H4 (cell line): ENCODE measurements around the gene BBS10. TPM values are rescaled to one million over a fixed set of nuclear protein-coding genes. Genes with fewer than 3 reads are reported as not detected.
"Not testable (repeated sequence)": the region's sequence is repeated elsewhere in the genome, so short reads cannot be mapped to it uniquely, and the experiment has no call there.

Source experiments
- DNase-seq: peaks from one replicate; pipeline ENCODE4 v3.0.0-alpha.2; 2015; ENCODE audit warnings: low spot score
- total RNA-seq: library from RNA; depleted of rRNA; stranded (reverse); fragments of >200 nt; shearing (Covaris generic); gene quantifications from 2 replicates; pipeline ENCODE4 v1.2.3, GENCODE V29; 2014; rRNA removed

Gene BBS10
- total RNA-seq, 1 experiment from 2014 or later = 9.7 TPM

GRCh38 chr12:76329606-76330005 lies 18.6 kb downstream of the BBS10 start:
- DNase-seq = no peak

DNA sequence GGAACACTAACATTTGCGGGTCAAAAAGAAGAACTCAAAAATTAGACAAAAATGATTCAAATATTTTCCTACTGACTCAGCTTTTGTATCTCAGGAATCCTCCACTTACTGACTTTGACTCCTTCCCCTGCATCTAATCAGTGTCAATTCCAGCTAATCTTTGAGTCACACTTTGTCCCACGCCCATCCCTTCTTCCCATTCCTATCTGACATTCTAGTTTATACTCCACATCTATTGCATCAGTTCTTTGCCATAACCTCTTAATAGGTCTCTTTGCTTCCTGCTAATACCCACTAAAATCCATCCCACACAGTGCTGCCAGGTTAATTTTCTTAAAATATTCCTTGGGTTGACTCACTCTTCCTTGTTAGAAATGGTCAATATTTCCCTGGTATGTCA lies 19.1 kb downstream of the BBS10 start:
- no peak for DNase-seq

DNA sequence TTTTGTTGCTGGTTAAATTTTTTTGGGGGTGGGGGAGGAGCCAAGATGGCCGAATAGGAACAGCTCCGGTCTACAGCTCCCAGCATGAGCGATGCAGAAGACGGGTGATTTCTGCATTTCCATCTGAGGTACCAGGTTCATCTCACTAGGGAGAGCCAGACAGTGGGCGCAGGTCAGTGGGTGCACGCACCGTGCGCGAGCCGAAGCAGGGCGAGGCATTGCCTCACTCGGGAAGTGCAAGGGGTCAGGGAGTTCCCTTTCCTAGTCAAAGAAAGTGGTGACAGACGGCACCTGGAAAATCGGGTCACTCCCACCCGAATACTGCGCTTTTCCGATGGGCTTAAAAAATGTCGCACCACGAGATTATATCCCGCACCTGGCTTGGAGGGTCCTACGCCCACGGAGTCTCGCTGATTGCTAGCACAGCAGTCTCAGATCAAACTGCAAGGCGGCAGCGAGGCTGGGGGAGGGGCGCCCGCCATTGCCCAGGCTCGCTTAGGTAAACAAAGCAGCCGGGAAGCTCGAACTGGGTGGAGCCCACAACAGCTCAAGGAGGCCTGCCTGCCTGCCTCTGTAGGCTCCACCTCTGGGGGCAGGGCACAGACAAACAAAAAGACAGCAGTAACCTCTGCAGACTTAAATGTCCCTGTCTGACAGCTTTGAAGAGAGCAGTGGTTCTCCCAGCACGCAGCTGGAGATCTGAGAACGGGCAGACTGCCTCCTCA lies 28.5 kb downstream of the BBS10 start:
- not testable (repeated sequence) for DNase-seq

DNA sequence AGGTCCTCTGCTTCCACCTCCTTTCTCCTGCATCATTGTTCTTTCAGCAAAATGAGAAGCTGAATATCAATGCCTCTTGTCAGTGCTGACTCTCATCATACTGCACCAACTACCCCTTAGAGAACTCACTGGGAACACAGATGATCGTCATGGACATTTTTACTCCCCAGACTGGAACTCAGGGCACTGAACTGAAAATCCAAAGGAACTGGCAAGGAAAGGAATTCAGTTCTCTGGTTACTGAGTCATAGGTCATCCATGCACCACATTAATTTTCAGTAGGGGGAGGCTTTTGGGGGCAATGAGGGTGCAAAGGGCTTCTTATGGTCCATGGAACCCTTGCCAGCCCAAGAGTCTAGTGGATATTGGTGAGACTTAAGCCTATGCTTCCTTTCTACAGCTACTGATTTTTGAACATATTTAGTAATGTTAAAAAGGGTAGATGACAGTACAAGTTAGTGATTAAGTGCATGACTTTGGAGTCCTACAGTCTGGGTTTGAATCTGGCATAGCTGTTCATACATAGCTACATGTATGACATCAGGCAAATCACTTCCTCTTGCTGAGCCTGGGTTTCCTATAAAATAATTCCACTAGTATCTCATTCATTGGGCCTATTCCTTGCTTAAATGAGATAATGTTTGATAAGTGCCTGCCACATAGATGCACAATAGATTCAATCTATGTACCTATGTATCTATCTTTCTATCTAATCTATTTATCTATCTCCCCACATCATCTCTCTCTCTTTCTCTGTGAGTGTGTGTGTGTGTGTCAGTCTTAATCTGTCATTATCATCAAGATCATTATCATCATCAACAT lies 29.2 kb downstream of the BBS10 start:
- no peak for DNase-seq

DNA sequence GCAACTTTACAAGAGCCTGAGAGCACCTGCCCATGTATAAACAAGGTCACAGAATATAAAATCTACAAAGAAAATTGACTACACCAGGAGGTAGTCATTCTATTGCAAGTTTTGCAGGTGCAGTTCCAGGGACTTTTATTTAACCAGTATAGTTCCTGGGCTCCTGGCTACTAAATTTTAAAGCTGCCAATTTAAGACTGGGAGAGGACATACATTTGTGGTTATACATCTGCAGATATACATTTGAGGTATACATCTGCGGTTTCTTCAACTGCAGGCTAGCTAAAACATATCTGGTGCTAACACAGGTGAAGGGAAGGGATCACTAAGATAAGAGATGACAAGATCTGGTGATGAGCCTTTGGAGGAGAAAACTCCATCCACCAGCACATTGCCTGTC lies 30.2 kb downstream of the BBS10 start:
- DNase-seq = no peak

DNA sequence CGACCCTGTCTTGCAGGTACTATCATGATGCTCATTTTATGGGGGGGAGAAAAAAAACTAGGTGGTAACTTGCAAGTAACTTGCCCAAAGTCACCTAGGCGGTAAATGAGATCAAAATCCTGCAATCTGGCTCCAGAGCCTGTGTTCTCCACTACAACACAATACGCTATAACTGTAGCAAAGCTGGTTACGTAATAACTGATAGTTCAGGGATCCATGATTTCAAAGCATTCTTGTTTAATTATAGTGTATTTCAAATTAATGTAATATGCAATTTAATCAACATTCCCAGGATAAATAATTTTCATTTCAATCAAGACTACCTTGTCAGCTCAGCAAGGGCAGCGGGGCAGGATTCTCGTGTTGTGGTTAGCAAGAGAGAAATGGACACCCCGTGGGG lies 31.7 kb downstream of the BBS10 start:
- no peak for DNase-seq

GRCh38 chr12:76313299-76313698 lies 34.9 kb downstream of the BBS10 start:
- DNase-seq = no peak

GRCh38 chr12:76312315-76312714 lies 35.9 kb downstream of the BBS10 start:
- DNase-seq = no peak

- no peak for DNase-seq
These were observed 36.4 kb downstream of the BBS10 start for GRCh38 chr12:76311796-76312195.

GRCh38 chr12:76310110-76310509 lies 38.1 kb downstream of the BBS10 start:
- no peak for DNase-seq

- no peak for DNase-seq
These were observed 39.3 kb downstream of the BBS10 start for GRCh38 chr12:76308866-76309265.

GRCh38 chr12:76307083-76307482 lies 41.1 kb downstream of the BBS10 start:
- no peak for DNase-seq

GRCh38 chr12:76303989-76304460 lies 44.2 kb downstream of the BBS10 start:
- no peak for DNase-seq

- DNase-seq = no peak
These were observed 44.9 kb downstream of the BBS10 start for GRCh38 chr12:76303365-76303764.

GRCh38 chr12:76300297-76300665 lies 47.9 kb downstream of the BBS10 start:
- DNase-seq = no peak

- no peak for DNase-seq
These were observed 48.5 kb downstream of the BBS10 start for GRCh38 chr12:76299536-76300296.

Other genes with a start within 250 kb of the BBS10 start
- 15.0 and 21.2 TPM in 2 replicates for gene OSBPL8, start 211.4 kb upstream of the BBS10 start, total RNA-seq